Epithelial cell of esophagus (primary cell): Measurements from ENCODE around the gene NKAIN4.

ENCODE experiments used
- DNase-seq: peaks from one replicate; pipeline ENCODE4 v3.0.0; 2010; ENCODE audit warnings: low read depth
- H3K4me3 ChIP-seq: 2 replicates; pipeline ENCODE4 v1.5.1; 2011; ENCODE audit warnings: mild to moderate bottlenecking, low read length, control low read depth
- CTCF ChIP-seq: IDR thresholded peaks from 2 replicates; pipeline ENCODE4 v1.5.1; 2011; ENCODE audit warnings: low read depth, mild to moderate bottlenecking, low read length, control low read depth, inconsistent platforms; ENCODE audit not compliant: insufficient read depth; ENCODE audit errors: missing control alignments

NKAIN4 gene

GRCh38 chr20:63248835-63249591, 5.2 kb downstream of the NKAIN4 start:
- no peak for TF ChIP-seq CTCF
- H3K4me3 ChIP-seq = no peak overlapping the region
- no peak for DNase-seq

- H3K4me3 ChIP-seq = no peak overlapping the region
- no peak for DNase-seq
- no peak for TF ChIP-seq CTCF
Measured at GRCh38 chr20:63247671-63248228, 6.5 kb downstream of the NKAIN4 start.

GRCh38 chr20:63246490-63247288, 7.6 kb downstream of the NKAIN4 start:
- TF ChIP-seq CTCF = no peak
- DNase-seq = no peak
- H3K4me3 ChIP-seq = no peak overlapping the region

- TF ChIP-seq CTCF = no peak
- no peak overlapping the region for H3K4me3 ChIP-seq
- DNase-seq = no peak
Measured at GRCh38 chr20:63244468-63244867, 9.8 kb downstream of the NKAIN4 start.

- no peak for TF ChIP-seq CTCF
- no peak for DNase-seq
- no peak overlapping the region for H3K4me3 ChIP-seq
Measured at GRCh38 chr20:63243604-63244247, 10.5 kb downstream of the NKAIN4 start.

GRCh38 chr20:63242736-63243135, 11.5 kb downstream of the NKAIN4 start:
- no peak for DNase-seq
- no peak for TF ChIP-seq CTCF
- H3K4me3 ChIP-seq = no peak overlapping the region
